HL-60 (cell line): ENCODE measurements around the gene TRIM67.

Experiments used
- DNase-seq, 2 experiments: peaks; one replicate each; pipeline ENCODE4 v3.0.0-alpha.2; 2010 to 2020; ENCODE audit warnings: low read depth in 1 of 2, low spot score in 1 of 2
- H3K27ac ChIP-seq: fragments of 250-450 bp; sonication (Bioruptor Pico); replicated peaks from 2 replicates; pipeline ENCODE4 v1.5.1; 2020; ENCODE audit warnings: mild to moderate bottlenecking, moderate library complexity
- H3K27me3 ChIP-seq: fragments of 250-450 bp; sonication (Bioruptor Pico); 2 replicates; pipeline ENCODE4 v1.5.1; 2021; ENCODE audit warnings: mild to moderate bottlenecking, moderate library complexity; ENCODE audit not compliant: insufficient read depth, poor library complexity, severe bottlenecking
- H3K4me3 ChIP-seq: replicated peaks from 2 replicates; pipeline ENCODE4 v1.5.1; 2011; ENCODE audit warnings: mild to moderate bottlenecking, control low read depth, low read length; ENCODE audit not compliant: insufficient read depth
- GABPA ChIP-seq: IDR thresholded peaks from 2 replicates; pipeline ENCODE4 v1.6.1; 2012; ENCODE audit warnings: low read depth
- POLR2AphosphoS5 ChIP-seq: IDR thresholded peaks from 2 replicates; pipeline ENCODE4 v1.6.1; 2012; ENCODE audit warnings: low read depth
- SPI1 ChIP-seq: IDR thresholded peaks from 2 replicates; pipeline ENCODE4 v1.6.1; 2012; ENCODE audit warnings: low read depth, mild to moderate bottlenecking, borderline replicate concordance
- TF ChIP-seq, protein P1 (sequence below): IDR thresholded peaks from 2 replicates; pipeline ENCODE4 v1.6.1; 2012; ENCODE audit warnings: low read depth; ENCODE audit not compliant: insufficient replicate concordance
- TF ChIP-seq, protein P2 (sequence below): IDR thresholded peaks from one replicate; pipeline ENCODE4 v1.5.1; 2011; ENCODE audit warnings: low read length, control low read depth, inconsistent platforms; ENCODE audit not compliant: insufficient read depth

The TRIM67 gene

DNA sequence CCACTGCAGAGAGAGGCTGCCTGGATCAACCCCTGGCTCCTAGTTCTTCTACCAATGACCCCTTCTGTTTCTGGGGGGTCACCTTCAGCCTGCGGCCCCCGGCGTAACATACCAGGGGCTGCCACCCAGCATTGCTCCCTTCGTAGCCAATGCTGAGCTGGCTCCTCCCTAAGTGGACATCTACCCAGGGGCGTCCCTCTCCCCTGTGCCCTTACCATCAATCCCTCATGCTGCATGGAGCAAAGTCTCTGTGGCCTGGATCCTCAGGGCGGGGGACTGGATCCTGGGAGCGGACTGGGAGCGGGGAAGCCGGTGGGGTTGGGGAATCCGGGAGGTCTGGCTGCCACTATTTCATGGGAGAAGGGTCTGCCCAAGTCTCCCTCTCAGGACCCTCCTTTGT is 28.6 kb downstream of the TRIM67 start:
- TF ChIP-seq SPI1 (no peak), GABPA (no peak), POLR2AphosphoS5 (no peak)
- TF ChIP-seq, protein P1, sequence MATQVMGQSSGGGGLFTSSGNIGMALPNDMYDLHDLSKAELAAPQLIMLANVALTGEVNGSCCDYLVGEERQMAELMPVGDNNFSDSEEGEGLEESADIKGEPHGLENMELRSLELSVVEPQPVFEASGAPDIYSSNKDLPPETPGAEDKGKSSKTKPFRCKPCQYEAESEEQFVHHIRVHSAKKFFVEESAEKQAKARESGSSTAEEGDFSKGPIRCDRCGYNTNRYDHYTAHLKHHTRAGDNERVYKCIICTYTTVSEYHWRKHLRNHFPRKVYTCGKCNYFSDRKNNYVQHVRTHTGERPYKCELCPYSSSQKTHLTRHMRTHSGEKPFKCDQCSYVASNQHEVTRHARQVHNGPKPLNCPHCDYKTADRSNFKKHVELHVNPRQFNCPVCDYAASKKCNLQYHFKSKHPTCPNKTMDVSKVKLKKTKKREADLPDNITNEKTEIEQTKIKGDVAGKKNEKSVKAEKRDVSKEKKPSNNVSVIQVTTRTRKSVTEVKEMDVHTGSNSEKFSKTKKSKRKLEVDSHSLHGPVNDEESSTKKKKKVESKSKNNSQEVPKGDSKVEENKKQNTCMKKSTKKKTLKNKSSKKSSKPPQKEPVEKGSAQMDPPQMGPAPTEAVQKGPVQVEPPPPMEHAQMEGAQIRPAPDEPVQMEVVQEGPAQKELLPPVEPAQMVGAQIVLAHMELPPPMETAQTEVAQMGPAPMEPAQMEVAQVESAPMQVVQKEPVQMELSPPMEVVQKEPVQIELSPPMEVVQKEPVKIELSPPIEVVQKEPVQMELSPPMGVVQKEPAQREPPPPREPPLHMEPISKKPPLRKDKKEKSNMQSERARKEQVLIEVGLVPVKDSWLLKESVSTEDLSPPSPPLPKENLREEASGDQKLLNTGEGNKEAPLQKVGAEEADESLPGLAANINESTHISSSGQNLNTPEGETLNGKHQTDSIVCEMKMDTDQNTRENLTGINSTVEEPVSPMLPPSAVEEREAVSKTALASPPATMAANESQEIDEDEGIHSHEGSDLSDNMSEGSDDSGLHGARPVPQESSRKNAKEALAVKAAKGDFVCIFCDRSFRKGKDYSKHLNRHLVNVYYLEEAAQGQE, result no peak
- TF ChIP-seq, protein P2, sequence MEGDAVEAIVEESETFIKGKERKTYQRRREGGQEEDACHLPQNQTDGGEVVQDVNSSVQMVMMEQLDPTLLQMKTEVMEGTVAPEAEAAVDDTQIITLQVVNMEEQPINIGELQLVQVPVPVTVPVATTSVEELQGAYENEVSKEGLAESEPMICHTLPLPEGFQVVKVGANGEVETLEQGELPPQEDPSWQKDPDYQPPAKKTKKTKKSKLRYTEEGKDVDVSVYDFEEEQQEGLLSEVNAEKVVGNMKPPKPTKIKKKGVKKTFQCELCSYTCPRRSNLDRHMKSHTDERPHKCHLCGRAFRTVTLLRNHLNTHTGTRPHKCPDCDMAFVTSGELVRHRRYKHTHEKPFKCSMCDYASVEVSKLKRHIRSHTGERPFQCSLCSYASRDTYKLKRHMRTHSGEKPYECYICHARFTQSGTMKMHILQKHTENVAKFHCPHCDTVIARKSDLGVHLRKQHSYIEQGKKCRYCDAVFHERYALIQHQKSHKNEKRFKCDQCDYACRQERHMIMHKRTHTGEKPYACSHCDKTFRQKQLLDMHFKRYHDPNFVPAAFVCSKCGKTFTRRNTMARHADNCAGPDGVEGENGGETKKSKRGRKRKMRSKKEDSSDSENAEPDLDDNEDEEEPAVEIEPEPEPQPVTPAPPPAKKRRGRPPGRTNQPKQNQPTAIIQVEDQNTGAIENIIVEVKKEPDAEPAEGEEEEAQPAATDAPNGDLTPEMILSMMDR, result no peak
- H3K27ac ChIP-seq, result no peak overlapping the region
- H3K4me3 ChIP-seq, result no peak overlapping the region
- peaks cover 3% of the 10 kb centered on the region for H3K27me3 ChIP-seq
- no peak for DNase-seq

DNA sequence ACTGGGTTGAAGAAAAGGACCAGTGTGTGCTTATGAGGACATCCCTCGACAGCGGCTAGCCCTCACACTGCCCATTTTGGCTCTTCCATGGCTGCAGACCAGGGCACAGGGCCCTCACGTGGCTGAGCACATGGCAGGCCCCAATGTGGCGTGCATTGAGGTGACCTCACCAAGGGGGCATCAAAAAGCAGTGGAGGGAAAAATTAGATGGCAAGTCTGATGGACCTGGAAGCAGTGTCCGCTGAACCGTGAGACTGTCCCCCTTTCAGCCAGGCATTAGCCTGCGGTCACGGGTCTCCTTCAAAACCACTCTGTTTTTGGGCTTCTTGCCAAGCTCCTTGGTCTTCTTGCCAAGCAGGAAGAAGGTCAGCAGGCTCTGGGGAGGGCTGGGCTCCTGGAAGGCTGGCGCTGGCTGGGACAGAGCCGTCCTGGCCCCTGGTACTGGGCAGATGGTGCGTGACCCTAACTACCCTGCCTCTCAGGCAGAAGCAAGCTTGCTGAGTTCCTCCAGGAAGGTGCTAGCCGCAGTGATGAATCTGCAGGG is 30.8 kb downstream of the TRIM67 start:
- TF ChIP-seq POLR2AphosphoS5 (no peak), GABPA (no peak), SPI1 (no peak)
- TF ChIP-seq, protein P2, result no peak
- TF ChIP-seq, protein P1, result no peak
- H3K27me3 ChIP-seq, result peaks cover 3% of the 10 kb centered on the region
- H3K4me3 ChIP-seq, result no peak overlapping the region
- no peak overlapping the region for H3K27ac ChIP-seq
- DNase-seq, result no peak

DNA sequence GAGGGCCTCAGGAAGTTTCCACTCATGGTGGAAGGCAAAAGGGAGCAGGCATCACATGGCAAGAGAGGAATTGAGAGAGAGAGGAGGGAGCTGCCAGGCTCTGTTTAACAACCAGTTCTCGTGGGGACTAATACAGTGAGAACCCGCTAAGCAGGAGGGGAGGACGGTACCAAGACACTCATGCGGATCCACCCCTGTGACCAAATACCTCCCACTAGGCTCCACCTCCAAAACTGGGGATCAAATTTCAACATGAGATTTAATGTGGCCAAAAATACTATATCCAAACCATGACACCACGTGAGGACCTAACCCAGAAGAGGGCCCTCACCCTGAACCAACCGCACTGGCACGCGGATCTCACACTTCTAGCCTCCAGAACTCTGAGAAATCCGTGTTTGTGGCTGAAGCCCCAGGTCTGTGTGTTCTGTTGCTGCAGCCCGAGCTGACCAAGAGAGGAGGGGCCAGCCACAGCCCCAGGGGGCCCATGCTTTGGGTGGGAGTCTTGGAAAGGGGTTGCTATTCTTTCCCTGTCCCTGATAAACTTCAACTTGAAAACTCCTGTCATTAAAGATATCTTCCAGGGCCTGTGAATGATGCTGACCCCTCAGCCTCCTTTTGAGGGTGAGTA is 32.0 kb downstream of the TRIM67 start:
- TF ChIP-seq, protein P1, result no peak
- TF ChIP-seq POLR2AphosphoS5 (no peak), GABPA (no peak), SPI1 (no peak)
- TF ChIP-seq, protein P2, result no peak
- no peaks in the 10 kb centered on the region for H3K27me3 ChIP-seq
- DNase-seq, result no peak
- H3K4me3 ChIP-seq, result no peak overlapping the region
- H3K27ac ChIP-seq, result no peak overlapping the region
